ENCODE results near the gene ZNF609. TPM values are rescaled to one million over a fixed set of nuclear protein-coding genes. Genes with fewer than 3 reads are reported as not detected.

The ZNF609 gene
- total RNA-seq, 2 donors from 2014 or later = 52.3 to 54.8 TPM

GRCh38 chr15:64560501-64560900, 100.1 kb downstream of the ZNF609 start:
- H3K27me3 ChIP-seq (ENCODE audit: control insufficient read depth, insufficient read depth, low read length, poor library complexity, severe bottlenecking) = no peaks in the 10 kb centered on the region

GRCh38 chr15:64560998-64561397, 100.6 kb downstream of the ZNF609 start:
- peaks cover 19% of the 10 kb centered on the region for H3K36me3 Mint-ChIP-seq (ENCODE audit: low read depth)
- peaks cover 21% of the 10 kb centered on the region for H3K4me1 Mint-ChIP-seq
- no peak overlapping the region for H3K27ac Mint-ChIP-seq
- H3K4me3 Mint-ChIP-seq = no peak overlapping the region
- Histone ChIP-seq H3K9ac (ENCODE audit: extremely low read depth, low read length, poor library complexity, severe bottlenecking) (no peak overlapping the region), H3K27ac (ENCODE audit: low read depth, low read length) (no peak overlapping the region), H3K27me3 (ENCODE audit: control insufficient read depth, insufficient read depth, low read length, poor library complexity, severe bottlenecking) (no peaks in the 10 kb centered on the region), H3K4me1 (ENCODE audit: control insufficient read depth, insufficient read depth, low read length) (no peaks in the 10 kb centered on the region), H3K4me3 (ENCODE audit: low read length) (no peak overlapping the region), H3K36me3 (ENCODE audit: control insufficient read depth, insufficient read depth, low read length) (peaks cover 16% of the 10 kb centered on the region), H3K9me3 (ENCODE audit: control insufficient read depth, low read length) (no peaks in the 10 kb centered on the region)
- DNase-seq = no peak
- H3K27me3 Mint-ChIP-seq (ENCODE audit: insufficient read depth) = no peaks in the 10 kb centered on the region
- H3K9me3 Mint-ChIP-seq = no peaks in the 10 kb centered on the region
- WGBS, 2 experiments (ENCODE audit: insufficient coverage in 1 of 2, insufficient read length in 1 of 2) = 78 to 93% methylated on average over 2 of the region's 2 CpGs
- TF ChIP-seq, protein P1, sequence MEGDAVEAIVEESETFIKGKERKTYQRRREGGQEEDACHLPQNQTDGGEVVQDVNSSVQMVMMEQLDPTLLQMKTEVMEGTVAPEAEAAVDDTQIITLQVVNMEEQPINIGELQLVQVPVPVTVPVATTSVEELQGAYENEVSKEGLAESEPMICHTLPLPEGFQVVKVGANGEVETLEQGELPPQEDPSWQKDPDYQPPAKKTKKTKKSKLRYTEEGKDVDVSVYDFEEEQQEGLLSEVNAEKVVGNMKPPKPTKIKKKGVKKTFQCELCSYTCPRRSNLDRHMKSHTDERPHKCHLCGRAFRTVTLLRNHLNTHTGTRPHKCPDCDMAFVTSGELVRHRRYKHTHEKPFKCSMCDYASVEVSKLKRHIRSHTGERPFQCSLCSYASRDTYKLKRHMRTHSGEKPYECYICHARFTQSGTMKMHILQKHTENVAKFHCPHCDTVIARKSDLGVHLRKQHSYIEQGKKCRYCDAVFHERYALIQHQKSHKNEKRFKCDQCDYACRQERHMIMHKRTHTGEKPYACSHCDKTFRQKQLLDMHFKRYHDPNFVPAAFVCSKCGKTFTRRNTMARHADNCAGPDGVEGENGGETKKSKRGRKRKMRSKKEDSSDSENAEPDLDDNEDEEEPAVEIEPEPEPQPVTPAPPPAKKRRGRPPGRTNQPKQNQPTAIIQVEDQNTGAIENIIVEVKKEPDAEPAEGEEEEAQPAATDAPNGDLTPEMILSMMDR (conservative IDR thresholded peaks at IDR 0.05) = no peak

More at GRCh38 chr15:64560501-64560900, 100.1 kb downstream of the ZNF609 start:
- Mint-ChIP-seq H3K36me3 (ENCODE audit: low read depth) (peaks cover 19% of the 10 kb centered on the region), H3K4me3 (no peak overlapping the region), H3K9me3 (no peaks in the 10 kb centered on the region), H3K27me3 (ENCODE audit: insufficient read depth) (no peaks in the 10 kb centered on the region), H3K27ac (no peak overlapping the region), H3K4me1 (peaks cover 21% of the 10 kb centered on the region)
- Histone ChIP-seq H3K36me3 (ENCODE audit: control insufficient read depth, insufficient read depth, low read length) (peaks cover 16% of the 10 kb centered on the region), H3K9ac (ENCODE audit: extremely low read depth, low read length, poor library complexity, severe bottlenecking) (no peak overlapping the region), H3K27ac (ENCODE audit: low read depth, low read length) (no peak overlapping the region), H3K4me1 (ENCODE audit: control insufficient read depth, insufficient read depth, low read length) (no peaks in the 10 kb centered on the region), H3K9me3 (ENCODE audit: control insufficient read depth, low read length) (no peaks in the 10 kb centered on the region), H3K4me3 (ENCODE audit: low read length) (no peak overlapping the region)
- TF ChIP-seq, protein P1 (conservative IDR thresholded peaks at IDR 0.05) = no peak
- 92 to 96% methylated on average over 3 of the region's 3 CpGs for WGBS, 2 experiments (ENCODE audit: insufficient coverage in 1 of 2, insufficient read length in 1 of 2)
- no peak for DNase-seq

DNA sequence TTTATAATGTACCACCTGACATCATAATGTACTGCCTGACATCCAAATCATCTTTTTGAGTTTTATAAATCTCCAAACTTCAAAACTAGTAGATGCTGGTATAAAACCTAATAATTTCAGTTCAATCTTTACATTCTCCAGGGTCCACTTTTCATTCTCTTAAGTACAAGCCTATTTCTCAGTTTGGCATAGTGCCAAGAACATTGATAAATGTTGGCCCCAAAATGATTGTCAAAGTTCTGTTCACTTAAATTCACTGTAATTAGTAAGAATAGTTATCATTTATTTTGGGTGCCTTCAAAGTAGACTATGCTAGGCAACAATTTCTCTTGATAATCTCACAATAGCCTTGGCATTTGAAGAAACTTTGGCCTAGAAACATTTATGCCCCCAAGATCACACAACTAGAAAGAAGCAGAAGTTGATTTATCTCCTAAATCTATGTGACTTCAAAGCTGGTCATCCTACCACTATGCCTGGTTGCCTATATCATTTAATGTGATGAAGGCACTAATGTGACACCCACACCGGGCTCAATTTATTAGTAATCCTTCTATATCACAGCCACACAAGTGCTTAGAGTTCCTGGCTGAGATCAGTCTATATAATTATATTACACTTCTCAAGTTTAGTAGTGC, 101.7 kb downstream of the ZNF609 start:
- no peaks in the 10 kb centered on the region for H3K9me3 Mint-ChIP-seq
- TF ChIP-seq, protein P1 (conservative IDR thresholded peaks at IDR 0.05) = no peak
- peaks cover 20% of the 10 kb centered on the region for H3K36me3 Mint-ChIP-seq (ENCODE audit: low read depth)
- H3K36me3 ChIP-seq (ENCODE audit: control insufficient read depth, insufficient read depth, low read length) = peaks cover 16% of the 10 kb centered on the region
- no peak overlapping the region for H3K27ac ChIP-seq (ENCODE audit: low read depth, low read length)
- 100% methylated on average over 1 of the region's 1 CpG; no CpG with 5 or more reads in 1 of the 2 experiments for WGBS, 2 experiments (ENCODE audit: insufficient coverage in 1 of 2, insufficient read length in 1 of 2)
- no peak overlapping the region for H3K4me3 ChIP-seq (ENCODE audit: low read length)
- H3K4me1 ChIP-seq (ENCODE audit: control insufficient read depth, insufficient read depth, low read length) = no peaks in the 10 kb centered on the region
- no peak overlapping the region for H3K27ac Mint-ChIP-seq
- no peaks in the 10 kb centered on the region for H3K9me3 ChIP-seq (ENCODE audit: control insufficient read depth, low read length)
- peaks cover 26% of the 10 kb centered on the region for H3K4me1 Mint-ChIP-seq
- H3K9ac ChIP-seq (ENCODE audit: extremely low read depth, low read length, poor library complexity, severe bottlenecking) = no peak overlapping the region
- H3K27me3 Mint-ChIP-seq (ENCODE audit: insufficient read depth) = no peaks in the 10 kb centered on the region
- DNase-seq = no peak
- no peak overlapping the region for H3K4me3 Mint-ChIP-seq
- no peaks in the 10 kb centered on the region for H3K27me3 ChIP-seq (ENCODE audit: control insufficient read depth, insufficient read depth, low read length, poor library complexity, severe bottlenecking)
